Gastrocnemius medialis (tissue), 4 donors: ENCODE measurements around the gene CYGB.

ENCODE experiments used
- CTCF ChIP-seq, 5 experiments: fragments of 450-650 bp in 3 of 5; fragments of 200-600 bp in 2 of 5; sonication (generic) in 2 of 5; IDR thresholded peaks in 4 of 5; conservative IDR thresholded peaks in 1 of 5; 1 replicate in 4 of 5; 2 replicates in 1 of 5; pipeline ENCODE4 v1.5.1; 2016 to 2019; ENCODE audit warnings: antibody characterized with exemption in 5 of 5, mild to moderate bottlenecking in 3 of 5, moderate library complexity in 3 of 5
- POLR2A ChIP-seq, 2 donors: fragments of 450-650 bp; IDR thresholded peaks; one replicate each; pipeline ENCODE4 v1.6.1; 2017; ENCODE audit warnings: antibody characterized with exemption in 2 of 2, mild to moderate bottlenecking in 2 of 2, moderate library complexity in 2 of 2

- peak; percentile 69 to 85 (median 71) for TF ChIP-seq CTCF (IDR thresholded peaks at IDR 0.05 in 4 of 5, conservative IDR thresholded peaks at IDR 0.05 in 1 of 5)
- TF ChIP-seq POLR2A (IDR thresholded peaks at IDR 0.05), result peak; percentile 93 to 96
Observed at GRCh38 chr17:76557368-76558197, 20.1 kb upstream of the CYGB start.
